Naive thymus-derived CD4-positive, alpha-beta T cell (primary cell): ENCODE measurements around the gene ZBED6. TPM values are rescaled to one million over a fixed set of nuclear protein-coding genes. Genes with fewer than 3 reads are reported as not detected.
A peak's percentile ranks its signal among the peaks of the same experiment; 100 is the strongest.
"Not testable (repeated sequence)": the region's sequence is repeated elsewhere in the genome, so short reads cannot be mapped to it uniquely, and the experiment has no call there.

Experiments
- ATAC-seq: fragments of 150-1000 bp; cut with Tn5 transposase; 2 replicates; pipeline ENCODE4 v1.10.0; 2021; ENCODE audit warnings: mild to moderate bottlenecking, moderate library complexity
- CTCF ChIA-PET: fragments of 350-600 bp; sonication (Branson Sonifier 250); formaldehyde crosslinking; loops from one replicate; lab custom pipeline; 2021; ENCODE audit warnings: antibody characterized with exemption; lab: Charles Lee
- POLR2A ChIA-PET: fragments of 350-600 bp; sonication (Branson Sonifier 250); formaldehyde crosslinking; loops from one replicate; lab custom pipeline; 2021; ENCODE audit warnings: antibody characterized with exemption, inconsistent platforms; lab: Charles Lee
- DNase-seq, 9 donors: peaks; one replicate each; pipeline versions ENCODE4 v3.0.0 to v3.0.0-alpha.2; 2020 to 2022; ENCODE audit warnings: mixed read lengths in 1 of 9
- H3K27ac ChIP-seq: one replicate; pipeline ENCODE4 v1.7.0; 2013; ENCODE audit warnings: mild to moderate bottlenecking, low read depth, low read length, moderate library complexity
- H3K27me3 ChIP-seq, 2 donors: one replicate each; pipeline ENCODE4 v1.7.0; 2013; ENCODE audit warnings: low read length in 2 of 2, mild to moderate bottlenecking in 2 of 2, moderate library complexity in 2 of 2; ENCODE audit not compliant: control insufficient read depth in 2 of 2, insufficient read depth in 2 of 2
- H3K36me3 ChIP-seq, 3 experiments: 1 replicate in 2 of 3; 2 replicates in 1 of 3; pipeline ENCODE4 v1.7.0; 2013; ENCODE audit warnings: low read length in 3 of 3, mild to moderate bottlenecking in 3 of 3, moderate library complexity in 1 of 3; ENCODE audit not compliant: insufficient read depth in 3 of 3, control insufficient read depth in 2 of 3
- H3K4me1 ChIP-seq, 2 donors: one replicate each; pipeline ENCODE4 v1.7.0; 2013; ENCODE audit warnings: low read length in 2 of 2, mild to moderate bottlenecking in 2 of 2, moderate library complexity in 1 of 2; ENCODE audit not compliant: control insufficient read depth in 2 of 2, insufficient read depth in 2 of 2
- H3K4me3 ChIP-seq: 2 replicates; pipeline ENCODE4 v1.7.0; 2013; ENCODE audit warnings: mild to moderate bottlenecking, low read length
- H3K9me3 ChIP-seq, 3 experiments: 1 replicate in 2 of 3; 2 replicates in 1 of 3; pipeline ENCODE4 v1.7.0; 2013; ENCODE audit warnings: low read length in 3 of 3; ENCODE audit not compliant: control insufficient read depth in 2 of 3
- H3K27ac Mint-ChIP-seq, 9 donors: one replicate each; pipeline ENCODE4 v1.8.0; 2020 to 2022; ENCODE audit warnings: mixed read lengths in 9 of 9, mild to moderate bottlenecking in 8 of 9, moderate library complexity in 5 of 9, inconsistent platforms in 2 of 9
- H3K27me3 Mint-ChIP-seq, 5 donors: one replicate each; pipeline ENCODE4 v1.8.0; 2021 to 2022; ENCODE audit warnings: mixed read lengths in 5 of 5, mild to moderate bottlenecking in 1 of 5
- H3K36me3 Mint-ChIP-seq, 5 donors: one replicate each; pipeline ENCODE4 v1.8.0; 2020 to 2022; ENCODE audit warnings: mixed read lengths in 5 of 5, mild to moderate bottlenecking in 3 of 5, inconsistent platforms in 1 of 5
- H3K4me1 Mint-ChIP-seq, 7 donors: one replicate each; pipeline ENCODE4 v1.8.0; 2020 to 2022; ENCODE audit warnings: mixed read lengths in 7 of 7, mild to moderate bottlenecking in 3 of 7, inconsistent platforms in 1 of 7
- H3K4me3 Mint-ChIP-seq, 10 donors: one replicate each; pipeline ENCODE4 v1.8.0; 2020 to 2022; ENCODE audit warnings: mild to moderate bottlenecking in 10 of 10, mixed read lengths in 10 of 10, moderate library complexity in 6 of 10, inconsistent platforms in 2 of 10
- H3K9me3 Mint-ChIP-seq, 11 donors: one replicate each; pipeline ENCODE4 v1.8.0; 2020 to 2022; ENCODE audit warnings: mixed read lengths in 11 of 11, mild to moderate bottlenecking in 4 of 11, inconsistent platforms in 1 of 11, moderate library complexity in 1 of 11
- intact Hi-C, 2 donors: fragments of 100-400 bp; cut with micrococcal nuclease; formaldehyde crosslinking; loops; one replicate each; pipeline ENCODE4 v1.15.1; 2023
- polyA plus RNA-seq, 2 donors: library from polyadenylated mRNA; unstranded; fragments of 300-500 nt; fragmentation: Illumina TruSeq; gene quantifications; one replicate each; pipeline ENCODE4 v1.2.3, GENCODE V29; 2021
- total RNA-seq, 6 experiments: library from RNA in 5 of 6; stranded (reverse) in 5 of 6; gene quantifications; 1 replicate in 5 of 6; 2 replicates in 1 of 6; pipeline ENCODE4 v1.2.3 and lab custom pipeline; 2021 to 2026

The ZBED6 gene
- total and polyA plus RNA-seq, 7 experiments from 2014 or later = 1.1 to 36.1 (median 31.6) TPM

DNA sequence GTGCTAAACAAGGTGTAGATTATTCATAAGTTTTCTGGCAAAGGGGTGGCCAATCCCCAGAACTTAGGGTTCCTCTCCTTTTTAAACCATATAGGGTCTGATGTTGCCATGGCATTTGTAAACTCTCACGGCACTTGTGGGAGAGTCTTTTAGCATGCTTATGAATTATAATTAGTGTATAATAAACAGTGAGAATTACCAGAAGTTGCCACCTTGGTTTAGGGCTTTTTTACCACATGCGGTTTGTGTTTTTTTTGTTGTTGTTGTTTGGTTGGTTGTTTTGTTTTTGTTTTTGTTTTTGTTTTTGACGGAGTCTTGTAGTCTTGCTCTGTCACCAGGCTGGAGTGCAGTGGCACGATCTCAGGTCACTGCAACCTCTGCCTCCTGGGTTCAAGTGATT is 39.4 kb upstream of the ZBED6 start:
- no peaks in the 10 kb centered on the region for H3K36me3 Mint-ChIP-seq
- H3K4me3 Mint-ChIP-seq = peak overlapping the region in 1 of 10 donors; percentile 29
- intact Hi-C loops = no loop called here
- no peaks in the 10 kb centered on the region for H3K27me3 ChIP-seq
- DNase-seq (no peak), ATAC-seq (peak; percentile 48)
- H3K27ac Mint-ChIP-seq = peak overlapping the region in 2 of 9 donors; percentile 8 to 41
- H3K9me3 ChIP-seq = no peaks in the 10 kb centered on the region
- H3K36me3 ChIP-seq = no peaks in the 10 kb centered on the region
- no peaks in the 10 kb centered on the region for H3K27me3 Mint-ChIP-seq
- H3K27ac ChIP-seq = no peak overlapping the region
- CTCF ChIA-PET = interaction anchor here (0.7 kb wide), 1 partner anchor 8 kb away, joined by 3 read pairs; no protein-coding TSS in a partner anchor
- H3K4me3 ChIP-seq = no peak overlapping the region
- H3K9me3 Mint-ChIP-seq = peaks cover 0 to 2% (median 0%) of the 10 kb centered on the region in 11 donors
- peaks cover 20 to 45% (median 36%) of the 10 kb centered on the region in 7 donors for H3K4me1 Mint-ChIP-seq
- peaks cover 13 to 21% of the 10 kb centered on the region in 2 donors for H3K4me1 ChIP-seq
- POLR2A ChIA-PET = interaction anchor here (2.0 kb wide), 1 partner anchor 9 kb away, joined by 9 read pairs; the partner anchor contains the start of gene LAX1

DNA sequence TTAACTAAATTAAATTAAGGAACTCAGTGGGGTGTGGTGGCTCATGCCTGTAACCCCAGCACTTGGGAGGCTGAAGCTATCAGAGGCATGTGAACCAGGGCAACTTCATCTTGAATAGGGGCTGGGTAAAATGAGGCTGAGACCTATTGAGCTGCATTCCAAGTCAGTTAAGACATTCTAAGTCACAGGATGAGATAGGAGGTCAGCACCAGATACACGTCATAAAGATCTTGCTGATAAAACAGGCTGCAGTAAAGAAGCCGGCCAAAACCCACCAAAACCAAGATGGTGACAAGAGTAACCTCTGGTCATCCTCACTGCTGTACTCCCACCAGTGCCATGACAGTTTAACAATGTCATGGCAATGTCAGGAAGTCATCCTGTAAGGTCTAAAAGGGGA is 36.7 kb upstream of the ZBED6 start:
- peak overlapping the region in 2 of 9 donors; percentile 17 to 76 for H3K27ac Mint-ChIP-seq
- H3K4me1 ChIP-seq = peaks cover 27 to 34% of the 10 kb centered on the region in 2 donors
- H3K27ac ChIP-seq, H3K9me3 ChIP-seq, CTCF ChIA-PET, DNase-seq, H3K9me3 Mint-ChIP-seq, H3K4me3 ChIP-seq, intact Hi-C loops, H3K36me3 ChIP-seq, POLR2A ChIA-PET, H3K27me3 ChIP-seq, H3K27me3 Mint-ChIP-seq, H3K36me3 Mint-ChIP-seq, ATAC-seq: not testable (repeated sequence)
- H3K4me1 Mint-ChIP-seq = peaks cover 27 to 54% (median 47%) of the 10 kb centered on the region in 7 donors
- peak overlapping the region in 1 of 10 donors; percentile 10 for H3K4me3 Mint-ChIP-seq

DNA sequence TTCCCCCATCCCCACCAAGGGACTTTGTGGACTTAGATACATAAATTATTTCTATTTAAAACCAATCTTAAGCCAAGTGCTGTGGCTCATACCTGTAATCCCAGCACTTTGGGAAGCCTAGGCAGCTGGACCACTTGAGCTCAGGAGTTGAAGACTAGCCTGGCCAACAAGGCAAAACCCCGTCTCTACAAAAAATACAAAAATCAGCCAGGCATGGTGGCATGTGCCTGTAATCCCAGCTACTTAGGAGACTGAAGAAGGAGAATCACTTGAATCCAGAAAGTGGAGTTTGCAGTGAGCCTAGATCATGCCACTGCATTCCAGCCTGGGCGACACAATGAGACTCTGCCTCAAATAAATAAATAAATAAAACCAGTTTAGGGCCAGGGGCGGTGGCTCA is 34.9 kb upstream of the ZBED6 start:
- Mint-ChIP-seq H3K4me1 (peaks cover 24 to 59% (median 49%) of the 10 kb centered on the region in 7 donors), H3K27ac (peak overlapping the region in 6 of 9 donors; percentile 1 to 76 (median 41)), H3K4me3 (no peak overlapping the region), H3K27me3 (no peaks in the 10 kb centered on the region), H3K9me3 (no peaks in the 10 kb centered on the region), H3K36me3 (peaks cover 0 to 5% (median 0%) of the 10 kb centered on the region in 5 donors)
- Histone ChIP-seq H3K4me1 (peaks cover 25 to 28% of the 10 kb centered on the region in 2 donors), H3K9me3 (no peaks in the 10 kb centered on the region), H3K27ac (no peak overlapping the region), H3K27me3 (no peaks in the 10 kb centered on the region), H3K36me3 (no peaks in the 10 kb centered on the region), H3K4me3 (no peak overlapping the region)
- intact Hi-C loops = loop anchor here in 1 of 2 donors (10.0 kb wide), 1 partner anchor 486 kb away; no protein-coding TSS in a partner anchor
- no peak for DNase-seq
- no peak for ATAC-seq
- ChIA-PET CTCF (interaction anchor here (0.7 kb wide), 1 partner anchor 135 kb away, joined by 3 read pairs; no protein-coding TSS in a partner anchor), POLR2A (no interaction called here)

DNA sequence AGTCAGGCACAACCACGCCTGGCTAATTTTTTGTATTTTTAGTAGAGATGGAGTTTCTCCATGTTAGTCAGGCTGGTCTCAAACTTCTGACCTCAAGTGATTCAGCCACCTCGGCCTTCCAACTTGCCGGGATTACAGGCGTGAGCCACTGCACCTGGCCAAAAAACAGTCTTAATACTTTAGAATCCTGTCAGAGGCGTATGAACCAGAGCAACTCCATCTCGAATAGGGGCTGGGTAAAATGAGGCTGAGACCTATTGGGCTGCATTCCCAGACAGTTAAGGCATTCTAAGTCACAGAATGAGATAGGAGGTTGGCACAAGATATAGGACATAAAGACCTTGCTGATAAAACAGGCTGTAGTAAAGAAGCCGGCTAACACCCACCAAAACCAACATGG is 33.5 kb upstream of the ZBED6 start:
- H3K4me3 Mint-ChIP-seq, ATAC-seq, H3K36me3 Mint-ChIP-seq, CTCF ChIA-PET, H3K9me3 ChIP-seq, POLR2A ChIA-PET, H3K27me3 Mint-ChIP-seq, H3K27me3 ChIP-seq, H3K9me3 Mint-ChIP-seq, H3K36me3 ChIP-seq, DNase-seq, H3K4me3 ChIP-seq: not testable (repeated sequence)
- peaks cover 19 to 60% (median 40%) of the 10 kb centered on the region in 7 donors for H3K4me1 Mint-ChIP-seq
- Histone ChIP-seq H3K4me1 (peaks cover 25 to 31% of the 10 kb centered on the region in 2 donors), H3K27ac (peak overlapping the region; percentile 88)
- H3K27ac Mint-ChIP-seq = peak overlapping the region in 8 of 9 donors; percentile 41 to 99 (median 98)
- intact Hi-C loops = loop anchor here in 1 of 2 donors (10.0 kb wide), 1 partner anchor 487 kb away; no protein-coding TSS in a partner anchor

DNA sequence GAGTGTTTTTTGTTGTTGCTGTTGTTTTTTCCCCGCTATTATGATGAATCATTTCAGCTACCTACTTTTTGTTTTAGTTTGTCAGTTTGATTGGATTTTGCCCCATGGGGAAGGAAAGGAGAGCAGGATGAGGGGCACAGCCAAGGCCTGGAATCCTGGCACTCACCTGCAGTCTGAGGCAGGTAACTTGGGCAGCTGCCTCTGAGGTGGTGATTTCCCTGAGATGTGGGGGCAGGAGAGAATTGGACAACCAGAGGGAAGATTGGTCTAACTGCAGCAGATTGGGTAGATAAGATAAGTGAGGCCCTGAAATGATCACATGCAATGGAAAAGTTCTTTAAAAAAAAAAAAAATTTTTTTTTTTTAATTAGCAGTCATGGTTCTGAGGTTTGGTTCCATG is 31.9 kb upstream of the ZBED6 start:
- no peaks in the 10 kb centered on the region for H3K27me3 ChIP-seq
- H3K4me1 Mint-ChIP-seq = peaks cover 31 to 76% (median 49%) of the 10 kb centered on the region in 7 donors
- no peak overlapping the region for H3K4me3 ChIP-seq
- H3K27ac ChIP-seq = peak overlapping the region; percentile 88
- ATAC-seq = no peak
- peaks cover 0 to 4% (median 1%) of the 10 kb centered on the region in 3 experiments for H3K36me3 ChIP-seq
- H3K9me3 ChIP-seq = no peaks in the 10 kb centered on the region
- CTCF ChIA-PET = no interaction called here
- H3K36me3 Mint-ChIP-seq = peaks cover 4 to 12% (median 5%) of the 10 kb centered on the region in 5 donors
- no peaks in the 10 kb centered on the region for H3K9me3 Mint-ChIP-seq
- POLR2A ChIA-PET = interaction anchor here (1.0 to 3.6 kb wide), 3 partner anchors 16 to 38 kb away, joined by 3 to 18 read pairs (median 16); no protein-coding TSS in a partner anchor
- DNase-seq = no peak
- peak overlapping the region; percentile 57 to 96 (median 74) for H3K4me3 Mint-ChIP-seq
- intact Hi-C loops = loop anchor here in 1 of 2 donors (10.0 kb wide), 1 partner anchor 489 kb away; no protein-coding TSS in a partner anchor
- no peaks in the 10 kb centered on the region for H3K27me3 Mint-ChIP-seq
- peak overlapping the region; percentile 96 to 99 (median 98) for H3K27ac Mint-ChIP-seq
- H3K4me1 ChIP-seq = peaks cover 39 to 40% of the 10 kb centered on the region in 2 donors

DNA sequence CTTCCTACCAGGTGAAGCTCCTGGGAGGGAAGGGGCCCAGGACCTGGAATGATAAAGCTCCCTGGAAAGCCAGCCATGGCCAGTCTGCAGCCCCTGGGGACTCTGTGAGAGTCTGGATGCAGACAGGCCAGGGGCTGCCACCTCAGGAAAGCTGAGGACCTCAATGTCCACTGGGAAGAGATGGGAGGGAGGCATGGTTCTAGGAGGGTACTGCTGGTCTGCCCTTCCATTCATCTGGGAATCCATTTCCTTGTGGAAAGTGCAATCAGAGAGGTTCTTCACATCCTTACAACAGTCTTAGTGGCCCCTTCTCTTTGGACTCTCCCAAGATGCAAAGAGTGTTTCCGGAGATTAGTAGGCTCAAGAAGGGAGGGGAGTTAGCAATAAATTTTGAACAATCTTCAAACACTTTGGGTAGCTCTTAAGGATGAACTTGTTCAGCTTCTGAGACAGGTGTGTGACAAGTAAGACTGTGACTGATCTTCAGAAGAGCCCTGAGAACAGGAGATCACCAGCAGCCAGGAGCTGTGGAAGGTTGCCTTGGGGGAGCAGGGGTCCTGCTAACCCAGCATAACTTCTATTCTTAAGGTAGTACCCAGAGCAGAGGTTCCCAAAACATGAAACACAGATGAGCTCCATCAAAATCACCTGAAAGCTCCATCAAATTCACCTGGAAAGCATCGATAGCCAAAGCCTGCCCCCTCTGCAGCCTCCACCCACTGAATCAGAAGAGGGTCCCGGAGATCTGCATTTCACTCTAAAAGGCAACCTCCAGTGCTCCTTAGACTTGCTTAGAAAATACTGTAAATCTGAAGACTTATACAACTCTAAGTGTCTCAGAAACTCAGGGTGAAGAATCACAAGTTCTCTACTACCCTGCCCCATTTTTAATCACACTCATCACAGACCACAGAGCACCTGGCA is 31.1 kb upstream of the ZBED6 start:
- CTCF ChIA-PET = interaction anchor here (0.6 to 2.2 kb wide), 8 partner anchors 9 to 276 kb away, joined by 3 to 13 read pairs (median 4); partner anchors contain the start of gene ATP2B4
- ATAC-seq (no peak), DNase-seq (peak in 1 of 9 donors; percentile 11)
- POLR2A ChIA-PET = interaction anchor here (0.6 to 3.6 kb wide), 26 partner anchors 9 to 497 kb away, joined by 3 to 18 read pairs (median 5); partner anchors contain the start of gene ATP2B4
- Histone ChIP-seq H3K36me3 (peaks cover 0 to 5% (median 4%) of the 10 kb centered on the region in 3 experiments), H3K27ac (peak overlapping the region; percentile 88), H3K27me3 (no peaks in the 10 kb centered on the region), H3K4me3 (peak overlapping the region; percentile 72), H3K9me3 (no peaks in the 10 kb centered on the region), H3K4me1 (peaks cover 44 to 45% of the 10 kb centered on the region in 2 donors)
- H3K36me3 Mint-ChIP-seq = peaks cover 4 to 15% (median 8%) of the 10 kb centered on the region in 5 donors
- H3K27me3 Mint-ChIP-seq = no peaks in the 10 kb centered on the region
- intact Hi-C loops = loop anchor here (1.0 to 10.0 kb wide), 17 partner anchors 10 to 647 kb away; partner anchors contain the start of genes ATP2B4 (in 2 of the 2), PPP1R15B (in 1 of the 2), ZBED6 (in 1 of the 2) and ZC3H11A (in 1 of the 2)
- H3K4me3 Mint-ChIP-seq = peak overlapping the region; percentile 90 to 99 (median 97)
- H3K27ac Mint-ChIP-seq = peak overlapping the region; percentile 97 to 99 (median 98)
- H3K4me1 Mint-ChIP-seq = peaks cover 38 to 80% (median 52%) of the 10 kb centered on the region in 7 donors
- no peaks in the 10 kb centered on the region for H3K9me3 Mint-ChIP-seq
